Stimulated activated CD4-positive, alpha-beta T cell treated with anti-CD3 and anti-CD28 coated beads, Interleukin-4, amount 100 ng/mL, for 1 hour (primary cell): ENCODE results near the gene INVS.
"Not testable (repeated sequence)": the region's sequence is repeated elsewhere in the genome, so short reads cannot be mapped to it uniquely, and the experiment has no call there.

Experiments
- DNase-seq: peaks from one replicate; pipeline ENCODE4 v3.0.0-alpha.2; 2020

The INVS gene

DNA sequence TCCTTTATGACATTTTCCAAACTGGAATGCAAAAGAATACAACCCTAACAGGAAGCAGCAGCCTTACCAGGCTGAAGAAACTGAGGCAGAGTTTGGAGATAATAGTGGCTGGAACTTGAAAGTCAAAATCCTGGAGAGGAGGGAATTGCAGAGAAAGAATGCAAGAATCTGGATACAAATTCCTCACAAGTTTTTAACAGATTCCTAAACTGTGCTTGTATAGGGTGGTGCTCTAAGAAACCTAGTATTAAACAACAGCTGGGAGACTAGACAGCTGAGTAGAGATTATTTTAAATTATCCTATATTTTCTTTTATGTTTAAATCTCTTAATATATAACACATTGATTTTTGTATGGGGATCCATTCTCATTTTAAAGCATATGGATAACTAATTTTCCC, 30.7 kb downstream of the INVS start:
- DNase-seq, result no peak

GRCh38 chr9:100131216-100131615, 32.2 kb downstream of the INVS start:
- no peak for DNase-seq

DNA sequence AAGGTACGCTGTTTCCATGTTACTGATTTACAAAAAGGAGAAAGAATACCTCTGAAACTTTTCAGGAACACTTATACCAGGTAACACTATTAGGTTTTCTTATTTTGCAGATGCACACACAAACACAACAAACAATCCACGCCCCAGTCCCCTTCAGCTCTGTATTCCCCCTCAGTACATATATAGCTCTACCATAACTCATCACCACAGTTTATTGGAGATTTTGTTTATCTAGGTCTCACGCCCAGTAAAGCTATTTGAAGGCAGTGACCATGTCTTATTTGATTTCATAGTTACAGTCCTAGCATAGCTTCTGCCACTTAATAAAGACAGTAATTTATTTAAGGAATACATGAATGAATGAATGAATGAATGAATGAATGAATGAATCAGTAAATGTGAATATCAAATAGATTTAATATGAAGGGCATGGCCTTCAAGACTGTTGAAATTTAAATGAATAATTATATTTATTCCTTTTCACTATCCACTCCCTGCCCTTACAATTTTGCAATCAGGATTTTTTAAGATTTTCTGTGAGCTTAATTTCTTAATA, 32.9 kb downstream of the INVS start:
- DNase-seq, result no peak

DNA sequence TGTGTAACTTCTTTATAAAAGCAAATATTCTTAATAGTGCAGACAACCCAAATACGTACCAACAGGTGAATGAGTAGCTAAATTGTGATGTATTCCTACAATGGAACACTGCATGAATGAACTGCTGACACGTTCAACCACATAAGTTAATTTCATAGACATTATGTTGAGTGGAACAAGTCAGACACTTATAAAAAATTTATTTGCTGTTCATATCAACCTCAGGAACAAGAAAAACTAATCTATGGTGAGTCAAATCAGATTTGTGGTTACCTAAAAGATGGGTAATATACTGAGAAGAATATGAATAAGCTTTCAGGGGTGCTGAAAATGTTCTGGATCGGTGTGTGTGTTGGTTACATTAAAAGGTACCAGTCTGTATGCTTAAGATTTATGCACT, 35.7 kb downstream of the INVS start:
- DNase-seq, result no peak

- DNase-seq, result not testable (repeated sequence)
Observed at GRCh38 chr9:100136799-100137198, 37.8 kb downstream of the INVS start.

- not testable (repeated sequence) for DNase-seq
Observed at GRCh38 chr9:100140303-100140702, 41.3 kb downstream of the INVS start.

GRCh38 chr9:100141862-100142261, 42.8 kb downstream of the INVS start:
- not testable (repeated sequence) for DNase-seq

DNA sequence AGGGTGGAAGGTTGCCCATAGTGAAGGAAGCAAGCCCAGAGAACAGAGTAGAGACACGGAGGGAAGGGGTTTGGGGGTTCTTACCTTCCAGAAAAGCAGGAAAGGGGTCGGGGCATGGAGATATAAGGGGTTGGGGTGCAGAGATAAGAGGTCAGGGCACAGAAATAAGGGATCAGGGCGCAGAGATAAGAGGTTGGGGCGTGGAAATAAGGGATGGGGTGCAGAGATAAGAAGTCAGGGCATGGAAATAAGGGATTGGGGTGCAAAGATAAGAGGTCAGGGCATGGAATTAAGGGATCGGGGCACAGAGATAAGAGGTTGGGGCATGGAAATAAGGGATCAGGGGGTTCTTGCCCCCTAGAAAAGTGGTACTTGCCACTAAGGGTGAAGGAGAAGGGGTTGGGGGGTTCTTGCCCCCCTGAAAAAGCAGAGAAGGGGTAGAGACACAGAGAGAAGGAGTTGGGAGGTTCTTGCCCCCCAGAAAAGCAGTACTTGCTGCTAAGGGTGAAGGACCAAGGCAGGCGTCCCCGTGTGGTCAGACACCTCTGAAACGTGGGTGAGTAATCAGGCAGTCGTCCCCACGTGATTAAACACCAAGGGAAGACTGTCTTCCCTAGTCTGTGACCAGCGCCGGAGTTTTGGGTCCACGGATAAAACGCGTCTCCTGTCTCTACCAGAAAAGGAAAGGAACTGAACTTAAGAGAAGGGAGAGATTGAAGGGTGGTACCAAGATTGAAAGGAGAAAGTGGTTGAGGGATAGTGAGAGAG, 46.3 kb downstream of the INVS start:
- not testable (repeated sequence) for DNase-seq

GRCh38 chr9:100145976-100146375, 46.9 kb downstream of the INVS start:
- not testable (repeated sequence) for DNase-seq

- no peak for DNase-seq
Observed at GRCh38 chr9:100150214-100150613, 51.2 kb downstream of the INVS start.

- DNase-seq, result no peak
Observed at GRCh38 chr9:100160021-100160420, 61.0 kb downstream of the INVS start.

DNA sequence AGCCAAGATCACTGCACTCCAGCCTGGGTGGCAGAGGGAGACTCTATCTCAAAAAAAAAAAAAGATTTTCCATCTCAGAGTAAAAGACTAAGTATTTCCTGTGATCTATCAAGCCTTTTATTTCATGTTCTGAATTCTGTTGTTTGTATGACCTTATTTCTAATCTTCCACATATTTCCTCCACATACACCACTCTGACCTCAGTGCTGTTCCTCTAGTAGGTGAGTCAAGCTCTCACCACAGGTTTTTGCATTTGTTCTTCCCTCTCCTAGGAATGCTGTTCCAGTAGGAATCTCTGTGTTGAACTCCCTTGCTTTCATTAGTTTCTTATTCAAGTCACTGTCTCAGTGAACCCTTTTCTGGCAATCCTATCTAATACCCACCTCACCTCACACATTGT, 68.1 kb downstream of the INVS start:
- no peak for DNase-seq

DNA sequence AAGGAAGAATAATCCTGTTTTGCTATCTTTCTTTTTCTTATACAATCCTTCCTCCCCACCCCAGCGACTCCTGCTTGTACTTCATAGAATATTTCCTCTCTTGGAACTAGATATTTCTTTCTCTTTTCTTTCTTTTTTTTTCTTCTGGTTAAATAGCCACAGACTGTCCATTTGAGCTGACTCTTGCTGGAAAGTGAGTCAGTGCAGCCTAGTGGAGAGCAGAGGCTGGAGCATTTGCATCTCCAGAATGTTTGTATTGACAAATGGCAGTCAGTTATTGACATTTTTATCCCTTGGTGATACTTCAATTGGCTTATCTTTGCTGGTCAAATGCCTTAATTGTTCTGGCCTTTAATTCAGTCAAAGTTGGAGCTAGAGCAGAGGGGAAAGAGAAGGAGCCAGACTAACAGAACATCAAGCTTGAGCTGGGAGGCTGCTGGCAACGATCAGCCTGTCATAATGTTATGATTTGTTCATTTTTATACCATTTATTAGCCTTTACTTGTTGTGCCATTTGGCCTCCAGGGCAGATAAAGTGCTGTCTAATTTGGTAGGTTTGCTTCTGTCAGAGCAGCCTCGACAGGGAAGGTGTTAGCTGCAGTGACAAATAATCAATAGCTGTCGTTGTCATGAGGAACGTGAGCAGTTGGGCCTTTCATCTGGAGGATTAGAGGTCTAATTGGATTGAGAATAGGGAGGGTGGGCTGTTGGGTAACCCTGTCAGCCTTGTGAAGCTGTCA, 69.0 kb downstream of the INVS start:
- no peak for DNase-seq

- no peak for DNase-seq
Observed at GRCh38 chr9:100170085-100170484, 71.0 kb downstream of the INVS start.

DNA sequence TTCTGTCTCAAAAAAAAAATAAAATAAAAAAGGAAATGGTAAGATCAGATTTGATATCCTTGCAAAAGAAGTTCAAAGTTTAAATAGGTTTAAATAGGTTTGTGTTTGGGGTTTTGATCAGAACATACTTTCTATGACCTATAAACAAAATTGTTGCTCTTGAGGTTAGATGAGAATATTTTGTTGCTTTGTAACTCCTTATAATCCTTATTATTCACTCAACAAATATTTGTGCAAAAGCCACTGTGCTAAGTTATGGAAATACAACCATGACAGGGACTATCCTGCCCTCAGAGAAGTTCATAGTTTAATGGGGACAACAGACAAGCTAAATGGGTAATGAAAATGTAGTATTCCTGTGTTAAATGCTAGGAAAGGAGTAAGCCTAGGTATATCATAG, 71.5 kb downstream of the INVS start:
- DNase-seq, result no peak

DNA sequence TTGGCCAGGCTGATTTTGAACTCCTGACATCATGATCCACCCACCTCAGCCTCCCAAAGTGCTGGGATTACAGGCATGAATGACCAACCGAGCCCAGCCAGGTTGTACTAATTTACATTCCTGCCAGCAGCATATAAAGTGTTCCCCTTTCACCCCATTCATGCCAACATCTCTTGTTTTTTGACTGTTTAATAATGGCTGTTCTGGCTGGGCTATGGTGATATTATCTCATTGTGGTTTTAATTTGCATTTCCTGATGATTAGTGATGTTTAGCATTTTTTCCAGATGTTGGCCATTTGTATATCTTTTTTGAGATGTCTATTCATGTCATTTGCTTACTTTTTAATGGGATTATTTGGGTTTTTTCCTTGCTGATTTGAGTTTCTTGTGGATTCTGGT, 87.3 kb downstream of the INVS start:
- no peak for DNase-seq

- DNase-seq, result no peak
Observed at GRCh38 chr9:100190339-100190738, 91.3 kb downstream of the INVS start.

DNA sequence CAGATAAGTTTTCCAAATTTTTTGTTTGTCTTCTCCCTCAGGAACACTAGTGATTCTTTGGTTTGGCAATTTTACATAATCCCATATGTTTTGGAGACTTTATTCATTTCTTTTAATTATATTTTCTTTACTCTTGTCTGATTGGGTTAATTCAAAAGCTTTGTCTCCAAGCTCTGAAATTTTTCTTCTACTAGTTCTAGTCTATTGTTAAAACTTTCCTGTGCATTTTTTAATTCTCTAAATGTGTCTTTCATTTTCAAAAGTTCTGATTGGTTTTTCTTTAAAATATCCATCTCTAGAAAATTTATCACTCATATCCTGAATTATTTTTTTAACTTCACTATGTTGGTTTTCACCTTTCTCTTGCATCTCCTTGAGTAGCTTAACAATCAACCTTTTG, 92.2 kb downstream of the INVS start:
- DNase-seq, result no peak

GRCh38 chr9:100193078-100193477, 94.0 kb downstream of the INVS start:
- DNase-seq, result no peak

- DNase-seq, result no peak
Observed at GRCh38 chr9:100196215-100196614, 97.2 kb downstream of the INVS start.

- no peak for DNase-seq
Observed at GRCh38 chr9:100196828-100197227, 97.8 kb downstream of the INVS start.

DNA sequence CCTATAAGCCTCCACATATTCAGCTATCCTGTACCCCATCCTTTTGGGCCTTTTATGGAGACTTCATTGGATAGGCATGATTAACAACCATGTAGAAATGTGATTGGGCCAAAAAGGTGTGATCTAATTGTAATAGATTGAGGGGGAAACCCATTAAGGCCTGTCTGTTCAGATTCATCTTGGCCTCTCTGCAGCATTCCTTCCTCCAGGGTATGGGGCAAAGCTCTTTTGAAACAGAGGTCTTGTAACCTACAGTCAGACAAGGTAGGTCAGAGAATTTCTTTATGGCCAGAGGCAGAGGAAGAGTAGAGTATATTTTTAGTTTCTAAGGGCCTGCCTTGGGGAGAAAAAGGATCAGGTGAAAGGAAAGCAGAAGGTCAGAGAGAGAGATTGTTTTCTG, 98.5 kb downstream of the INVS start:
- DNase-seq, result no peak

DNA sequence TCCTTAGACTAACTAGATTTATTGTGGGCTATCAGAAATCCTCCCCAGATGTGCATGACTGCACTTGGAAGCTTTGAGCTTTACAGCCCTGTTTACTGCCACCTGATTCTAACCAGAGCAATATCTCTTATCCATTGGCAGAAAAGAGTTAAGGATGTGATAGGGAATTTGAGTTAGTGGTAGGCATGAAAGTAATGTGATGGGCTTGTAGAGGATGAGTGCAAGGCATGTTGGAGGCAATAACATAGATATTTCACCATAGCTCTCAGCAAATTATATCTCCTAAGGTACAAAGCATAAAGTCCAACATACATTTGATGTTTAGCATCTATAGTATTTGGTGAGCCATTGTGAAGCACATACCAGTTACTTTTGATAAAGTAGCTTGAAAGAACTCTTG, 103.8 kb downstream of the INVS start:
- DNase-seq, result no peak

- no peak for DNase-seq
Observed at GRCh38 chr9:100204796-100205195, 105.8 kb downstream of the INVS start.
